Middle frontal gyrus (tissue), 1 donor: ENCODE measurements around the gene GLI3.

ENCODE experiments used
- DNase-seq: peaks from one replicate; pipeline ENCODE4 v3.0.0-alpha.2; 2015; ENCODE audit warnings: low spot score; ENCODE audit errors: extremely low spot score

Gene GLI3

DNA sequence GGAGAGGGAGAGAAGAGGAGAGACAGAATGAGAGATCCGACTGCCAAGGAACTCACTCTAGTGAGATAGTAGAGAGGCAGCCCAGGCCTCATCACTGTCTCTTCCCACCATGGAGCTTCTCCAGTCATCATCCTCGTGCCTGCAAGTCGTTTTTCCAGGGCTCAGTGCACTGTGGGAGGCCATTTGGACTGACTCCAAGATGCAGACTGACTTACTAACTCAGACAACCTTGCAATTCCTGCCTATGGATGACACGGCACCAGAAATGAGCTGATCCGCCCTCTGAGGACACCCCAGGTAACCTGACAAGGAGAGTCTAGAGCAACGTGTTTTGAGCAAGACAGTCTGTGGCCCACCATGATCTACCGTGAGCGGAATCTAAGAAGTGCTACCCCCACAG is 154.9 kb downstream of the GLI3 start:
- DNase-seq, result no peak

DNA sequence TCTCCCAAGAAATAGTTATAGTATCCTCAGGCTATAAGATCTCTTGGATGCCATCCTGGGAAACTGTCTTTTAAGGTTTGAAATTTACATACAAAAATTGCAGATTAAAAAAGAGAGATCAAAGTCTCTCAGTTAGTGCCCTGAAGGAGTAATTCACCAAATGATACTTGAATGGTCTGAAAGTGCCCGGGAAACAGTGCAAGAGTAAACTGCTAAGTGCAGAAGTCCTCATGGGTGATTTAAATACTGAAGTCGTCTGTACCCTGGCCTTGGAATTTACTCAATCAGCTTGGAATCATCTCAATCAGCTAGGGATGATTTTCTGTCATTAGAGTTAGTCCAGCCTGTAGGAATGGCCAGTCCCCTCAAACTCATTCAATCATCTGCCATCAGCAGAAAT is 155.3 kb downstream of the GLI3 start:
- no peak for DNase-seq

DNA sequence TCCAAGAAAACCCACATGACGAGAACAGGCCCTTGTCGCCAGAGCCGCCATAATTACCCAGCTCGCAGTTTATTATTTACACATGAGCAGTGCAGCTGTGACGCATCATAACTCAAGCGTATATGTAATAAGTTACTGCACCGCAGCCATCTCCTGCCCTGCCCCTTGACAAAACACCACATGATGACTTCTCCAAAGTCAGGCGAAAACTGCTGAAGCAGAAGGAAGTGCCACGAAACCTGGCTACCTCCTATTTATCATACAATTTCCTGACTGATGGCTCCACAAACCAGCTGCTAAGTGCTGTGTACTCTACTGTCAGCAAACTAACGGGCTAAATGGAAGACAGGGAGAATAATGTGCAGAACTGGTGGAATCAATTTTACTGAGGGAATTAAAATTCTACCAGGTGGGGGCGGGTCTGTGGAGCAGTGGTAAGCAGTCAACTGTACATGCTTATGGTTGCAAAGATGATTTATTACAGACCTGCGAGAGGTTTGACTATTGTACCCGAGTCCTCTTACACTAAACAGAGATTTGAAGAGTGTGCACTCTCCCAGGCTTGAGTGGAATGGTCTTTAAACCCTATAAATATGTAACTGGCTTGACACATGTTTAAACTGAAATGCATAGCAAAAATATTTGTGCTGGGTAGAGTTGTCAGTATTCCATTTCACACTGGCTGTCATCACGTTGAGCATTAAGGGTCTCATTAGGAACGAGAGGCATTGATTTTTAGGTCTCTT is 156.0 kb downstream of the GLI3 start:
- no peak for DNase-seq

DNA sequence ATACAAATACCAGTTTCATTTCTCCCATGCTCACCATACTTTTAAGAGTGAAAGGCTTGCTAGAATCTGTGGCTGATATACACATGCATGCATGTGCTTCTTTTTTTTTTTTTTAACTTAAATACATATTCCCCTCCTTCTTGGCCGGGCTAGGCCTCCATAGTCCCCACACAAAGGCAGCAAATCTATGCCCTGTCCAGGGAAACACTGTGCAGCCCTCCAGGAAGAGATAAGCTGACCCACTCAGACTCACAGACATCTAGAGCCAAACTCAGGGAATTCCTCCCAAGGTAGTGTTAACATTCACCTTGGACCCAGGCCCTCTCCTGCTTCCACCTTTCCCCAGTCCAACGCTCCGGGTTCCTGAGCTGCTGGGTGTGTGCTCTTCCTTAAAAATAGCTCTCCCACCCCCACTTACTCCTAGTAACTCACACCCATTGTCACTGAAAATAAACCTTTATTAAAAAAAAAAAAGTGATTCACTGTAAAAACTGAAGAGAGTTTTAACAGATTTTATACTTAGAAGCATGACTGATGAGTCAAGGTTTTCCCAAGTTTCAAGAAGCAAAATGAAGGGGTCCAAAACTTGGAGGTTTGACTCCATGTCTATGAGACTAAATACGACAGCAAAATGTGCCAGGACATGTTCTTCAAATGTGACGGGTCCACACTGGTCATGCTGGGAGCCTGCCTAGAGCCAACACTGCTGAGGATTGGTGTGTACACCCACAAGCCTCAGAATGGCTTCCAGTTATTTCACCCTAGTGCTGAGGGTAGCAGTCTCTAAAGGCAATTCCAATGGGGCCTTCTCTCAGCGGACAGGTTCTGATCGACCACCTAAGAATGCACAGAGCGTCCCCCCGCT is 159.5 kb downstream of the GLI3 start:
- DNase-seq, result no peak

DNA sequence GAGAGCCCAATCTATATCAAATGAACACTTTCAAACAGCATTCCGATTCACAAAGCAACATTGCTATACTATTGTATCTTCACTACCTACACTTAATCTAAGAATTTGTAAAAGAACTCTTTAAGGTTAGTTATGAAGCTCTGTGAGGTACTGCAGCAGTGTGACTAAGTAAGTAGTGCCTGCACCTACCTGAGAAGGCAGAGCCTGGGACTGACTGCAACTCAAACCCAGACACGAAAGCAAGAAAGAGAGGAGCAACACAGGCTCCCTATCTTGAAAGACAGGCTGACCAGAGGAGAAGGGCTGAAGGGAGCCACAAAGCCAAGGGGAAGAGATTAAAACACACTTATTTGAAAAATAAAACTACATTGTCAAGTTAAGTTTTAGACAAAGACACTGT is 160.1 kb downstream of the GLI3 start:
- no peak for DNase-seq

DNA sequence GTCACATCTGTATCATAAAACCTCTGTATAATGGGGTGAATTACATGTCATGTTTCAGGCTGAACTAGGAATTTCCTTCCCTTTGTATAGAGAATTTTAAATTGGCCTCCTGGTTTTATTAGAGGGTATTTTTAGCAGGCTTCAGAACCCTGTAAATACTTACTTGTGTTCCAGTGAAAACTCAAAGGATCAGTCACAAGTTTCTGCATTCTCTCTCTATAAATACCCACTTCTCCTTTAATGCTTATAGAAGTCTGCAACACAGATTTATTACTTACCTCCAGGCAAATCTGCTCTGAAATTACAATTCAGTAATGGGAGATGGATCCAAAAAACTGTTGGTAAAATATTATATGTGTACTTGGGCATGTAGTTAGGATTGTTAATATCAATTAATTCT is 161.6 kb downstream of the GLI3 start:
- no peak for DNase-seq

DNA sequence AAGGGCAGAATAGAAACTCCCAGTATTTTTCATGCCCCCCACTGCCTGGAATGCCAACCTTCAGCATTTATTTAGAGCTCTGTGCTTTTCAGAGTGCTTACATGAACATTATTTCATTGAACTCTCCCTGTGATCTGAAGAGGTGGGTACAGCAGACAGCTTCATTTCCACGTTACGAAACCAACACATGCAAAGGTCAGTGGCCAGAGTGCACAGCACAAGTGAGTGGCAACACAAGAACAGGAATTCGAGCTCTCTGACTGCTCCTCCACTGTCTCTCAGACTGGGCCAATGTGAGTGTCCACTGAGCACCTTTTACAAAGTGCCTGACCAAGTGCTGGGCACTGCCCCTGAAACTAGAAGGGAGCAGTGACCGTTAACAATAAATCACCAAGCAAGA is 162.9 kb downstream of the GLI3 start:
- no peak for DNase-seq

DNA sequence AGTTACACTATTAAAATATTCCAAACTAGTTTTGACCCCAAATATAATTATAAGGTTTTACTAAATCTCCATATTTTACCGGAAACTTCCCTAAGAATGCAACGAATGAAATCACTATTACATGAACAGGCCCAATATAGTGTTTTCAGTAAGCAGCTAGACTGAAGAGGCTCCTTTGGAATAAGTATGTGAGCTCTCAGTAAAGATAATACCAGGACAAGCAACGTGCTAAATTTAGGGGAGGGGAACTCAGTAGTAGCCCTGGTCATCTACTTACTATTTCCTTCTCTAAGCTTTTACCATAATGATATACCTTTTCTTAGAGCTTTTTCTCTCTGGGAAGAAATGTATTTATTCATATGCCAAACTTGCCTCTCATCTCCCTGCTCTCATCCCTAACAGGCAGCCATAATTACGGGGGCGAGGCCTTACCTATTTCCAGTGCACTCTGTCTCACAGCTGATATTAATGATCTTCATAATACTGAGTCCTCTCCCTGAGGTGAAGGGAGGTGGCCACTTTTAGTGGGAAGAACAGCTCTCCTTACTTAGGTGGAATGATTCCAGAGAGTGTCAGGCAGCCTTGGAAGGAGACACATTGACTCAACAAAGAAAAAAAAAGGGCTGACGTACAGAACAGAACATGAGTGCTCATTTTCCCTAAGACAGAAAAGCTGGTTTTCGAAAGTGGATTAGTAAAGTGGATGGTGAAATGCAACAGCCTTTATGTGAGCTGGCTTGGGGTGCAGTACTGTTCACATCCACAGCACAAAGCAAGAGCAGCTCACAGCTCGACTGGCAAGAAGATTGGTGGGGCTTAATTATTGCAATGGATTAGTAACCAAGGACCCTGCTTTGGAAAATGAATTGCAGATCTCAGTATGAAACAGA is 165.4 kb downstream of the GLI3 start:
- no peak for DNase-seq

DNA sequence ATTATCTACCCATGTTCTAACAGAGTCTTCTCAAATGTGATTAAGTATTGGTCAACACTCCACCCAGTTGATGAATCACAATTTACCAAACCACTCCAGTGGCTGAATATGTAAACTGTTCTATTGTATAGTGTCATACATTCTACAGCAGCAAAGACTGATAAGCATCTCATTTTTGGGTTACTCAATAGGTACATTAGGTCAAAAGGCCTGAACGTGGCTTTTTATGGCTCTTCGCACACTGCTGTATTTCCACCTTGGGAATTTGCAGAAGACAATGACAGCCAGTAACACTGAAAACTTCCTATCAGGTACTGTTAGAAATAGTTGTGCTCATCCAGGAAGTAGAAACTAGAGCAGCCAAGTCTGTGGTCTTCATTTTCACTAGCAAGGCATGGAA is 166.9 kb downstream of the GLI3 start:
- DNase-seq, result no peak

DNA sequence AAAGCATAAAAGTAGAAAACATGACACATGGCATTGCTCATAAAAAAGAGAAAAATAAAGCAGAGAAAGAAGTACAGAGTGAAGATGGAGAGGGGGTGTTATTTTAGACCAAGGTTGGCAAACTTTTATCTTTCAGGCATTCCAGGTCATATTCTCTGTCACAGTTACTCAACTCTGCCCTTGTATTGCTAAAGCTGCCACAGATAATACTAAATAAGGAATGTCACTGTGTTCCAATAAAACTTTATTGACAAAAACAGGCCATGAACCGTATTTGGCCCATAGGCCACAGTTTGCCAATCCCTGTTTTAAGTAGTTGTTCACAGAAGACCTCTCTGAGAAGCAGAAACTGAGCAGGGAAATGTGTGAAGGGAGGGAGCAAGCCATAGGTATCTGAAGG is 167.4 kb downstream of the GLI3 start:
- no peak for DNase-seq

DNA sequence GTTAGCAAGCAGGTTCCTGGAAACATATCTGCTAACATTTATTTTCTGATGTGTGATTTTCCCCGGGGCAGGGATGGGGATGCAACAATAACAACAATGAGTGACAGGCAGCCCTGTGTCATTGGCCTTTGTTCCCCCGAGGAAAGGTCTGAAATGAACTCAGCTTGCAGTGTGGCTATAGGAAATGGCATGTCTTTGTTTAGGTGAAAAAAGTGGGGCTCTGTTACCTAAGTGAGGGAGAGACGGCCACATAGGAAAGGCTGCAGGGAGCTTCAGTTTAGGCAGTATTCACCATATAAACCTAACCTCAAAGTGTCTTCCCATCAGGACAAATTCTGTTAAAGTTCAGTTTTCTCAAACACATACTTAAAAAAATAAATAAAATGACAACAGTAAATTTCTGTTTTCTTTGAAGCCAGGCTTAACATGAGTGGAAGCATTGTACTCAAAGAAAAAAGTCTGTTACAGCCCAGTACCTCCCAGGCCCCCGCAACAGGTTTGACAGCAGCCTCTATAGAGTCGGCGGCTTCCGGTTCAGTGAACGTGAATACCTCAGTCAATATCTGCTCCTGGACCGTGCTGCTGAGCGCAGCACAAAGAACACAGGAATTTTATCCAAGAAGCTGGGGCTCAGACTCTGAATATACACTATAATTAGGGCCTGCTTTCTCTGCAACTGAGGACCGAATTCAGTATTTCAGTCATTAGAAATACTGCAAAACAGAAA is 168.3 kb downstream of the GLI3 start:
- DNase-seq, result no peak

DNA sequence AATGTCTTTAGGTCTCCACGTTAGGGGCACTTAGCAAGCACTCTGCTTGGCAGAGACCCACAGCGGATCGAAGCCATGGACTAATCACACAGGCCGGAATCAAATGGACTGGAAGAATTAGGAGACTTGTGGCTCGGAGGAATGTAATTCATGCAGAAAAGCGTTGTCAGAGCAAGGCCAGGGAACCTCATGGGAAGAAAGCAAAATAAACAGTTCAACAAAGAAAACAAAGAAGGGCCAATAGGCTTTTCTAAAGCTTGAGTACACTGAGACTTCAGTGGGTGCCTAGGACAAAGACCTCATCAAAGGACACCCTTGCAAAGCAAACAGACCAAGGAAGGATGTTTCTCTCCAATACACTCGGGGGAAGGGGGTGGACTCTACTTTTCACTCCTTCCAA is 171.1 kb downstream of the GLI3 start:
- DNase-seq, result no peak

DNA sequence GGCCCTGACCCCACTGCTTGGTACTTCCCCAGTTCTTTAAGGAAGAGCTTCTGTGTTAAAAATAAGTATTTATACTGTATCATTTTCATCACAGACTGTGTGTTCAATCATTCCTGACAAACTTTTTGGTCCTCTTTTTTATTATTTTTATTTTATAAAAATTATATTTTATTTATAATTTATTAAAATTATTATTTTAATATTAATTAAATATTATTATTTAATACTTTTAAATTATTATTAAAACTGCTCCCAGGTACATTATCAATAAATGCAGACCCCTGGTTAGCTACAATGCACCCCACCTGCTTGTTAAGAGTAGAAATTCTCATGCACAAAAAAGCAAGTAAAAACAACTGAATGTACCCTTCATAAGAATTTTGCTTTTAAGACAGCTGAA is 172.0 kb downstream of the GLI3 start:
- DNase-seq, result no peak

DNA sequence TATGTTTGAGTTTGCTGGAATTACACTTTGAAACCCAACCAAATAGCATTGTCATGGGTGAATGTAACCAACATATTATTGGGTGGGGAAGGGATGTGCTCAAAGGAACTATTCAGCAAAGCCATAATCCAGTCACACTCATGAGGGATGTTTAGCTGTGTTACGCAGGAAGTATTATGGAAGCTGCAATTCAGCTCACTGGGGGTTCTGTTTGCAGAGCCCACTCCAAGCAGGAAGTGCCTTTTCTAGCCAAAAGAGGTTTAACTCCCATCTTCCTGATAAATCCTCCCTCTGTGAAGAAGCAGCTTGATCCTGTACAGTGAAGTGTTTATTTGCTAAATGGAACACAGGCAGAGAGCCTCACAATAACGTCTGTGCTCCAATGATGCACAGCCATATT is 172.5 kb downstream of the GLI3 start:
- DNase-seq, result no peak

DNA sequence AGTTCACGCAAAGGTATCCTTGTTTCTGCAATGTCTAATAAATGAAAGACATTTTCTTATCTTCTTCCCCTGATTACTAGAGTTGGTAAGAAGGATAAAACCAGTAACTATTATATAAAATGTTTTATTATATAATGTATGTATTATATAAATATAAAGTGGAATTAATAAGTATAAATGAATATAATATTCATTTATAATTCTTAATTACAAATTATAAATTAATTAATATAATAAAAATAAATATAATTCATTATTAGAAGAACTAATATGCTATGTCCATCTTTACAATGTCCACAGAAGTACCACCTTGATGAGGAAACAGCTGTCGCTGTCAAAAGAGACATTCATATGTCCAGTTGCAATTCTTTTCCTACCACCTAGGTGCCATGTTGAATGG is 177.7 kb downstream of the GLI3 start:
- no peak for DNase-seq

DNA sequence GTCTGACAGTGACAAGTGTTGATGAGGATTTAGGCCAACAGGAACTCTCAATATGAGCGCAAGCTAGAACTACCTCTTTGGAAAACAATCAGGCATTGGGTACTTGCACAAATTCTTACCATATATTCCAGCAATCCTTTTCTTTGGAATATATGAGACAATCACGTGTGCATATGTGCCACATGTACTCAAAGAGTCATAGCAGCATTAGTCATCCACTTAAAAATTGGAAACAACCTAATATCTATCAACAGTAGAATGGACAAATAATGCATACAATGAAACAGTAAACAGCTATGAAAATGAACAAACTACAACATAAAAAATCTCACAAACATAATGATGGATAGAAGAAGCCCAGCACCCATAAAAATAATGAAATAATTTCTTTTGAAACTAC is 179.7 kb downstream of the GLI3 start:
- DNase-seq, result no peak

DNA sequence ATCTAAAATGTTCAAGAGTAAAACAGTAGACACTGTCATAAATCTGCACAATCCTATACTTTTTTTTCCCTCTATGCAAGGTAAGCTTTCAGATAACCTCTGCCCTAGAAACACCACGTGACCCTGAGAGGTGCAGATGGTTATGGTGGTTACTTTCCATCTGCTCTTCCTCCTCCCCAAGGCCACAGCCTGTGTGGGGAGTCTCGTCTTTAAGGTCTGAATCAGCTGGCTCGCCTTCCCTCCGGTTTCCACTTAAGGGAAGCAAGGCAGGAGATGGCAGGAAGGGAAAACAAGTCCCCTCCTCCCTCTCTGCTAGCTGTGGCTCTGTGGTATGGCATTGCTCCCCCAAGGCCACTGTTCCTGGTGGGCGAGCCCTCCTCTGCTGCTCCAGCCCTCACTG is 181.8 kb downstream of the GLI3 start:
- no peak for DNase-seq

DNA sequence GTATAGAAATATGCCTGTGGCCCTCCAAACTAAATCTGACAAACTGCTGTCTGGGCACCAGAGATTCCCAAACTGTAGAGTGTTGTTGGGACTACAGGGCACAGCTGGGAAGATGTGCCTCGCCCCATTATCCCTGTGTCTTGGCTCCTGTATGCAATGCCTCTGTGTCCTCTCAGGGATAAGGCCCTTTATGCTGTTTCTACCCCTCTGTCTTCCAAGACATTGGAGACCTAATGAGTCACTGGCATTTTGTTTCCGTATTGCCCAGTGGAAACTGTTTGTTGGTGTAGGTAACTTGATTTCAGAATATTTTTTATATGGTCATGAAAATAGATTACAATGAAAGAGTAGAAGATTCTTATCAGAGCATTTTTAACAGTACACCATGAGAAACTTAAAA is 183.2 kb downstream of the GLI3 start:
- no peak for DNase-seq

DNA sequence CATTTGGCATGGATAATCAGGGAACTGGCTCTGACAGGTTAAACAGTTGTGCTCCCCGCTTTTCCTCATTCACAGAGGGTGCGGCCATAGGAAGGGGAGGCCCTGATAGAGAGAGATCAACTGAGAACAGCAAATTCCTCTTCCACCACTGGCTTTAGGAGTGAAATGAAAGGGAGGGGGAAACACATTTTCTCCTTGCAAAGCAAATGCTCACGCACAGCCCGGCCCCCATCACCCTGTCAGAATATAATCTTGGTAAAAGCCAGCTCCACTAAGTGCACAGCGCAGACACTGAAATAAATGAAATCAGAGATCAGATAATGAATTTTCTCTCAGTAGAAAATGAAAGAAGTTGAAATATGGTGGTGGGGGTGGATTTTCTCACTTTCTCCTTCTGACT is 187.2 kb downstream of the GLI3 start:
- no peak for DNase-seq

DNA sequence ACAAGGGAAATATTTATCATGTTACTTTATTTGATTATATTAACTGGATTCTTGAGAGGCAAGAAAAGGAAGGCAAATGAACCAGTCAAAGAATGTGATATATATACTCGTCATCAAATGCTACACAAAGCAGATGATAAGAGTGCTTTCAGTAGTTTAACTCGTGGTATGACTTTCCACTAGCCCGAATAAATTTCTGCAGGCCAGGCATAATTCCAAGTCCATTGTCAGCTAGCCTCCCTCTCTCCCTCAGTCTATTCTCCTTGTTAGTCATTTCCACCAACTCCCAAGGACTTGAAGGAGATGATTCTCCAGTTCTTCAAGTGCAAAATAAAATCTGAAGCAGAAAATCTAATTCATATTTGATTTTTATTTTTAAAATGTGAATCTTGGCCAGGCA is 190.5 kb downstream of the GLI3 start:
- no peak for DNase-seq

DNA sequence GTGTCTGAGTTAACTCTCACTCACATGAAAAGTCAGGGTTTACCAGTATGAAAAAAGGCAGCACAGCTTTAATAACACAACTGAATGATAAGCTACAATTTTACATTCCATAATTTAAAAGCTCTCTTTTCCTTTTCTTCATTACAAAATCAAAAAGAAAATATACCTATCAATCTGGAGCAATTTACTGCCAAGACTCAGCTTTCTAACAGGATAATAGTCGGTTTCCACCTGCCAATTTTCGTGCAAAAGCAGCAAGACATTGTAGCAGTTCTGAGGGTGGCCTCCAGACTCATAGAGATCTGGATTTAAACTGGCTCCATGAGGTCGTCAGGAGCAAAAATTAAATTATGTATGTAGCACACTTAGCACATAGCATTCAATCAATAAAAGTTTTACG is 191.0 kb downstream of the GLI3 start:
- no peak for DNase-seq
